ENCODE results near the gene FSTL4. TPM values are rescaled to one million over a fixed set of nuclear protein-coding genes. Genes with fewer than 3 reads are reported as not detected.

Gene FSTL4
- total and polyA plus RNA-seq, 2 of the 4 experiments (the other 2 are of a cell fraction), result 0.18 TPM; not detected in 1

DNA sequence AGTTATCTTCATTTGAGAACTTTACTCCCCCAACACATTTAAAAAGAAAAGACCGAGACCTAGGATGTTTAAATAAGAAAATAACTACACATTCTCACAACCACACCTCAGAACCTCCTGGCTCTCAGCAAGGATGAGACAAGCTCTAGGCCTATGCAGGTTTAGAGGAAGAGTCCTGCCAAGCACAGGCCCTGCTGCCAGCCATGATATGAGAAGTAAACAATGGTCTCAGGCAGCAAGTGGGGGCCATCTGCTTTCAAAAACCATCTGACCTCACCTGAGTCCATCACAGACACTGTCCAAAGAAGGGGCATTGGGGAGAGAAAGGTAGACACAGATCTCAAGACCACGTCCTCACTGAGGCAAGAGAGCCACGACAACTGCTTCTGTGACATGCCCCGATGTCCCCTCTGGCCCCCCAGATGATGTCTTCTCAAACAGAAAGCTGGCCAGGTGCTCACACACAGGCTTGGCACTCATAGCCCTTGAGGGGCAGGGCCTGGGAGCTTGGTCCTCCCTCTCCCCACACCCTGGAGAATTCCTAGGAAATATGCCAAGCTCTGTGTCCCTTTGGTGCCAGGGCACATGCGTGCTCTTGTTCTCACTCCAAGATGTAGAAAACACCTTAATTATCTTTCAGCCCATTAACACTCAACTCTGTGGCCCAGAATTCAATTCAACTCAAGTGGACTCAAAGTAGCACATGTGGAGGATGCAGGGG lies 150.4 kb downstream of the FSTL4 start:
- Histone ChIP-seq H4K20me1 (ENCODE audit: insufficient read depth, low read length) (no peaks in the 10 kb centered on the region), H3K36me3 (ENCODE audit: control insufficient read depth, insufficient read depth, low read length) (no peaks in the 10 kb centered on the region), H3K23ac (ENCODE audit: low read depth, low read length) (no peak overlapping the region), H3K9ac (ENCODE audit: low read depth, low read length) (no peak overlapping the region), H4K5ac (ENCODE audit: low read depth, low read length) (no peak overlapping the region), H3K9me1 (ENCODE audit: insufficient read depth, low read length) (peaks cover 3% of the 10 kb centered on the region; the same call in 1 of the 2 replicates), H3K27me3 (ENCODE audit: control insufficient read depth, insufficient read depth, low read length) (peaks cover 2% of the 10 kb centered on the region; the same call in 1 of the 2 replicates), H3K14ac (replicated peaks; ENCODE audit: low read depth, low read length) (no peak overlapping the region), H3K4me1 (ENCODE audit: control insufficient read depth, insufficient read depth, low read length) (no peaks in the 10 kb centered on the region), H2AK9ac (replicated peaks; ENCODE audit: low read depth, low read length, poor library complexity) (no peak overlapping the region), H3K4me3 (ENCODE audit: insufficient read depth, low read depth, low read length) (no peak overlapping the region), H2AFZ (replicated peaks; ENCODE audit: low read length, poor library complexity) (no peak overlapping the region), H4K91ac (ENCODE audit: insufficient read depth, low read depth, low read length) (no peak overlapping the region), H2BK5ac (ENCODE audit: low read depth, low read length, poor library complexity, severe bottlenecking) (no peak overlapping the region), H3K9me3 (ENCODE audit: control insufficient read depth, insufficient read depth, low read length) (no peaks in the 10 kb centered on the region), H2BK20ac (ENCODE audit: low read depth, low read length) (no peak overlapping the region), H3K56ac (ENCODE audit: extremely low read depth, insufficient read depth, low read length) (no peak overlapping the region), H2BK15ac (ENCODE audit: low read depth, low read length) (no peak overlapping the region), H3K27ac (ENCODE audit: insufficient read depth, low read length) (no peak overlapping the region), H2BK120ac (ENCODE audit: low read depth, low read length) (no peak overlapping the region), H4K8ac (ENCODE audit: low read depth in 2 of 2, low read length in 2 of 2) (no peak overlapping the region), H2AK5ac (ENCODE audit: low read depth, low read length) (no peak overlapping the region), H3K18ac (ENCODE audit: low read depth, low read length) (no peak overlapping the region), H3K4me2 (ENCODE audit: low read depth, low read length) (no peak overlapping the region), H3K79me1 (ENCODE audit: low read depth in 1 of 2, low read length in 2 of 2) (no peaks in the 10 kb centered on the region), H3K4ac (ENCODE audit: low read depth, low read length) (no peak overlapping the region)
- in situ Hi-C loops (cut with MboI; ENCODE audit: low sequenced_read_pairs), result no loop called here
- ChIA-PET CTCF (no interaction called here), POLR2A (ENCODE audit: unreplicated experiment) (no interaction called here)
- TF ChIP-seq MAZ (IDR thresholded peaks at IDR 0.05; ENCODE audit: borderline replicate concordance, low read depth, low read length) (no peak), BHLHE40 (IDR thresholded peaks at IDR 0.05; ENCODE audit: low read depth, low read length) (no peak), POLR2A (IDR thresholded peaks at IDR 0.05; ENCODE audit: low read depth, low read length) (no peak)
- DNase-seq, result no peak
- no peak for ATAC-seq (ENCODE audit: low read depth)
- no TSS peak for BruUV-seq (replicated peaks)
- dilution Hi-C loops (cut with HindIII; ENCODE audit: low sequenced_read_pairs, unreplicated experiment), result no loop called here
- intact Hi-C loops (cut with micrococcal nuclease), result no loop called here
- no CpG with 5 or more reads among the region's 5 CpGs for WGBS, 2 experiments (ENCODE audit: extremely low coverage in 2 of 2, insufficient read length in 1 of 2)

All from IMR-90 (cell line).